Posterior cingulate gyrus (tissue), 11 donors: ENCODE data around the gene THAP6.
A peak's percentile ranks its signal among the peaks of the same experiment; 100 is the strongest.
"Not testable (repeated sequence)": the region's sequence is repeated elsewhere in the genome, so short reads cannot be mapped to it uniquely, and the experiment has no call there.

Experiments used
- DNase-seq, 10 donors: peaks; one replicate each; pipeline versions ENCODE4 v3.0.0 to v3.0.0-alpha.2; 2020 to 2021; ENCODE audit warnings: mixed read lengths in 3 of 10
- intact Hi-C: fragments of 100-400 bp; cut with DNase I; formaldehyde crosslinking; loops from one replicate; pipeline ENCODE4 v1.15.1; 2023

The THAP6 gene

GRCh38 chr4:75516144-75516543 is 1.9 kb downstream of the THAP6 start:
- intact Hi-C loops: no loop called here
- no peak for DNase-seq

DNA sequence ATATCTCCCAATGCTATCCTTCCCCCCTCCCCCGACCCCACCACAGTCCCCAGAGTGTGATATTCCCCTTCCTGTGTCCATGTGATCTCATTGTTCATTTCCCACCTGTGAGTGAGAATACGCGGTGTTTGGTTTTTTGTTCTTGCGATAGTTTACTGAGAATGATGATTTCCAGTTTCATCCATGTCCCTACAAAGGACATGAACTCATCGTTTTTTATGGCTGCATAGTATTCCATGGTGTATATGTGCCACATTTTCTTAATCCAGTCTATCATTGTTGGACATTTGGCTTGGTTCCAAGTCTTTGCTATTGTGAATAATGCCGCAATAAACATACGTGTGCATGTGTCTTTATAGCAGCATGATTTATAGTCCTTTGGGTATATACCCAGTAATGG is 5.2 kb downstream of the THAP6 start:
- DNase-seq, intact Hi-C loops: not testable (repeated sequence)

DNA sequence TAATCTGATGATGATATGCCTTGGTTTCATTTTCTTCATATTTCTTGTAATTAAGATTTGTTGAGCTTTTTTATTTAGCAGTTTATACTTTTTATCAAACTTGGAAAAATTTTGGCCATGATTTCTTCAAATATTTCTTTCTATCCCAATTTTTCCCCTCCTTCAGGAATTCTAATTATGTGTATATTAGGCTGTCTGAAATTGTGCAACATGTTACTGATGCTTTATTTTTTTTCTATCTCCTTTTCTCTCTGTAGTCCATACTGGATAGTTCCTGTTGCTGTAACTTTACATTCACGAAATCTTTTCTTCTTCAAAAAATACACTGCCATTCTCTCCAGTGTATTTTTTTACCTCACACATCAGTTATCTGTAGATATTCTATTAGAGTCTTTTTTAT is 10.8 kb downstream of the THAP6 start:
- intact Hi-C loops: no loop called here
- DNase-seq: no peak

- no peak for DNase-seq
- intact Hi-C loops: no loop called here
Measured at GRCh38 chr4:75525910-75526309, 11.6 kb downstream of the THAP6 start.

- intact Hi-C loops: no loop called here
- DNase-seq: no peak
Measured at GRCh38 chr4:75527482-75527881, 13.2 kb downstream of the THAP6 start.

DNA sequence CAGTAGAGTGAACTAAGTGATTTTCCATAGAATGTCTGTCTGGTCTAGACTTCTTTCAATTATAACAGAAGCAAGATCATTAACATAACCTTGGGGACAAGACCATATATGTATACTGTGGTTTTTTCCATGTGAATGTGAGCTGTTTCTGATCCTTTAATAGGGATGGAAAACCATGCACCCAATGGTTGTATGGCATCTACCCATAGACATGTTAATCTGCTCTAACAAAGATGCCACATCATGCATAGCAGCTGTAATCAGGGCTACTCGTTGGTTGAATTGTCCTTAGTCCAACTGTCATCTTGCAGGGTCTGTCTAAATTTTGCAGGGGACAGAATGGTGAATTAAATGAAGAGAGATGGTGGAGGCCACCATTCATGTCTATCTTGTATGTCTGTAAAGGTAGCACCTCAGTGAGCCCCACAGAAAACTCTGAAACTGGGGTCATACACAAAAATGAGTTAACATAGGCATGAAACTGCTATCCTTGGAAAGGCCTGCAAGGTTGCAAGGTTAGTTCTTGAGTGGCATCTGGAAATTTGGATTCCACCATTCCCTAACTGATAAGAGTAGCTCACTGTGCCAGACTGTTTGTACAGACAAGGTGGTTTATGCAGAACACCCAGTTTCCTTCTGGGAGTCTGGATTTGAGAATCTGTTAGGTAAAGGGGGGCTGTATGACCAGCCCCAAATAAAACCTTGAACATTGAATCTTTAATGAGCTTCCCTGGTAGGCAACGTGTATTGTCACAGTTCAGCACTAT is 16.5 kb downstream of the THAP6 start:
- intact Hi-C loops: no loop called here
- DNase-seq: no peak

GRCh38 chr4:75531536-75532143 is 17.4 kb downstream of the THAP6 start:
- DNase-seq, intact Hi-C loops: not testable (repeated sequence)

DNA sequence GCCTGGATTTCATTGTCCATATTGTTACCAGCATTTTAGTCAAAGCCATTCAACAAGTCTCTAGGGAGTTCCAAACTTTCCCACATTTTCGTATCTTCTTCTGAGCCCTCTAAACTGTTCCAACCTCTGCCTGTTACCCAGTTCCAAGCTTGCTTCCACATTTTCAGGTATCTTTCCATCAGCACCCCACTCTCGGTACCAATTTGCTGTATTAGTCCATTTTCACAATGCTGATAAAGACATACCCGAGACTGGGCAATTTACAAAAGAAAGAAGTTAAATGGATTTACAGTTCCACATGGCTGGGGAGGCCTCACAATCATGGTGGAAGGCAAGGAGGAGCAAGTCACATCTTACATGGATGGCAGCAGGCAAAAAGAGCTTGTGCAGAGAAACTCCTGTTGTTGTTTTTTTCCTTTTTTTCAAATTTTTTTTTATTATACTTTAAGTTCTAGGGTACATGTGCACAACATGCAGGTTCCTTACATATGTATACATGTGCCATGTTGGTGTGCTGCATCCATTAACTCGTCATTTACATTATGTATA is 19.1 kb downstream of the THAP6 start:
- intact Hi-C loops, DNase-seq: not testable (repeated sequence)

DNA sequence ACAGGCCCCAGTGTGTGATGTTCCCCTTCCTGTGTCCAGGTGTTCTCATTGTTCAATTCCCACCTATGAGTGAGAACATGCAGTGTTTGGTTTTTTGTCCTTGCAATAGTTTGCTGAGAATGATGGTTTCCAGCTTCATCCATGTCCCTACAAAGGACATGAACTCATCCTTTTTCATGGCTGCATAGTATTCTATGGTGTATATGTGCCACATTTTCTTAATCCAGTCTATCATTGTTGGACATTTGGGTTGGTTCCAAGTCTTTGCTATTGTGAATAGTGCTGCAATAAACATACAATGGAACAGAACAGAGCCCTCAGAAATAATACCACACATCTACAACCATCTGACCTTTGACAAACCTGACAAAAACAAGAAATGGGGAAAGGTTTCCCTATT is 19.7 kb downstream of the THAP6 start:
- intact Hi-C loops, DNase-seq: not testable (repeated sequence)

DNA sequence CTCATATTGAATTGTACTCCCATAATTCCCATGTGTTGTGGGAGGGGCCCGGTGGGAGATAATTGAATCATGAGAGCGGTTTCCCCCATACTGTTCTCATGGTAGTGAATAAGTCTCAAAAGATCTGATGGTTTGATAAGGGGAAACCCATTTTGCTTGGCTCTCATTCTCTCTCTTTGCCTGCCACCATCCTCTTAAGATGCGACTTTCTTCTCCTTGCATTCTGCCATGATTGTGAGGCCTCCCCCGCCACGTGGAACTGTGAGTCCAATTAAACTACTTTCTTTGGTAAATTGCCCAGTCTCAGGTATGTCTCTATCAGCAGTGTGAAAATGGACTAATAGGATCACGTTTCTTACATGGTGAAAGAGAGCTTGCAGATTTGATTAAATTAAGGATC is 23.0 kb downstream of the THAP6 start:
- DNase-seq, intact Hi-C loops: not testable (repeated sequence)

DNA sequence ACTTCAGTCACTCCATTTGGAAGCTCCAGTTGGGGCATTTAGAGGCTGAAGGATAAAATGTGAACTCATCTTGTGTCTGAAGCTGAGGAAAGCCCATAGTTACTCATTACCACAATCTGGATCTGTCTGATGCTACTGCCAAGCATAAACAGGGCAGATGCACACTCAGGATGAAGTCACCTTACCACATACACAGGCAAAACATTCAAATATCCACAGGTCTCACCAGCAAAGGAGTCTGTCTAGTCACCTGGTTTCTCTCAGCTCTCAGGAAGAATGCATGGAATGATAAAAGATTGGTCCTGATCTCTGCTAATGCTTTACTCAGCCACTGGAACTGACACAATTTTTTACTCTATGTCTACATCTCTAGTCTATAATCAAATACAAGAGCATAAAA is 28.6 kb downstream of the THAP6 start:
- DNase-seq: no peak
- intact Hi-C loops: no loop called here

DNA sequence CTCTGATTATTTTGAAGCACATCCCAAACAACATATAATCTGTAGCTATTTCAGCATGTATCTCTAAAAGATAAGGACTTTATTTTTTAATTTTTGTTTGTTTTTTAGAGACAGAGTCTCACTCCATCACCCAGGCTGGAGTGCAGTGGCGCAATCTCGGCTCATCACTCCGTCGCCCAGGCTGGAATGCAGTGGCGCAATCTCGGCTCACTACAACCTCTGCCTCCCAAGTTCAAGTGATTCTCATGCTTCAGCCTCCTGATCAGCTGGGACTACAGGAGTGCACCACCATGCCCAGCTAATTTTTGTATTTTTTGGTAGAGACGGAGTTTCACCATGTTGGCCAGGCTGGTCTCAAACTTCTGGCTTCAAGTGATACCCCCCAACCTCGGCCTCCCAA is 29.9 kb downstream of the THAP6 start:
- intact Hi-C loops, DNase-seq: not testable (repeated sequence)

- DNase-seq: no peak
- intact Hi-C loops: no loop called here
Measured at GRCh38 chr4:75544870-75545269, 30.6 kb downstream of the THAP6 start.

DNA sequence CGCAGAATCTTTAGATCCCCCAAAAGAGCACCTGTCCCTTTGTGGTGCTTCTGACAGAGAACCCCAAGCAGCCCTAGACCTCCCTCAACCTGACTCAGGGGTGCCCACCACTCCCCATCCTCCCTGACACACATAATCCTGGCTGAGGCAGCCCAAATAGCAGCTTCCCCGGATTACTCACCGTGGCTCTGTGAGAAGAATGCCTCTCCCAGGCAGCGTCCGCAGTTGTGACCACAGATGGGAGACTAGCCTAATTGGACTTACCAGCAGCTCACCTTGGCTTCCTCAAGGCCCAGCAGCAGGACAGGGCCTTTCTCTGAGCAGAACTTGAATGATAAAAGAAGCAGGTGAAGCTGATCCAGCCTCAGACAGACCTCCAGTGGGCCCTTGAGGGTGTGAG is 31.3 kb downstream of the THAP6 start:
- DNase-seq: no peak

GRCh38 chr4:75547647-75548387 is 33.5 kb downstream of the THAP6 start:
- intact Hi-C loops: no loop called here

More for the DNA sequence above, 31.3 kb downstream of the THAP6 start:
- intact Hi-C loops: no loop called here

DNA sequence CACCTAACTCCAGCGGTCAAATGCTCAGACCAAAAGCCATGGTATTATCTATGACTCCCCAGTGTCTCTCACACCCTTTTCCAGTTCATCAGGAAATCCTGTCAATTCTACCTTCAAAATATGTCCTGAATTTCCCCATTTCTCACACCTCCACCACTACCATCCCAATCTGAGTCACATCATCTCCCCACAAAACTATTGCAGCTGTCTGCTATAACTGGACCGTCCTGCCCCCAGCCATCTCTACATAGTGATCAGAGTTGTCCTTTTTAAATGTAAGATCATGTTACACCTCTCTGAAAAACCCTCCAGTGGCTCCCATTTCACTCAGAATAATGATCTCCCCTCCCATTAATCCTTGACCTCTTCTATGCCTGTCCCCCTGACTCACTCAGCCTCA is 34.7 kb downstream of the THAP6 start:
- intact Hi-C loops: no loop called here
- no peak for DNase-seq

More at GRCh38 chr4:75547647-75548387, 33.5 kb downstream of the THAP6 start:
- peak in 2 of 10 donors; percentile 35 to 82 for DNase-seq

- intact Hi-C loops: no loop called here
- no peak for DNase-seq
Measured at GRCh38 chr4:75552452-75552851, 38.2 kb downstream of the THAP6 start.

DNA sequence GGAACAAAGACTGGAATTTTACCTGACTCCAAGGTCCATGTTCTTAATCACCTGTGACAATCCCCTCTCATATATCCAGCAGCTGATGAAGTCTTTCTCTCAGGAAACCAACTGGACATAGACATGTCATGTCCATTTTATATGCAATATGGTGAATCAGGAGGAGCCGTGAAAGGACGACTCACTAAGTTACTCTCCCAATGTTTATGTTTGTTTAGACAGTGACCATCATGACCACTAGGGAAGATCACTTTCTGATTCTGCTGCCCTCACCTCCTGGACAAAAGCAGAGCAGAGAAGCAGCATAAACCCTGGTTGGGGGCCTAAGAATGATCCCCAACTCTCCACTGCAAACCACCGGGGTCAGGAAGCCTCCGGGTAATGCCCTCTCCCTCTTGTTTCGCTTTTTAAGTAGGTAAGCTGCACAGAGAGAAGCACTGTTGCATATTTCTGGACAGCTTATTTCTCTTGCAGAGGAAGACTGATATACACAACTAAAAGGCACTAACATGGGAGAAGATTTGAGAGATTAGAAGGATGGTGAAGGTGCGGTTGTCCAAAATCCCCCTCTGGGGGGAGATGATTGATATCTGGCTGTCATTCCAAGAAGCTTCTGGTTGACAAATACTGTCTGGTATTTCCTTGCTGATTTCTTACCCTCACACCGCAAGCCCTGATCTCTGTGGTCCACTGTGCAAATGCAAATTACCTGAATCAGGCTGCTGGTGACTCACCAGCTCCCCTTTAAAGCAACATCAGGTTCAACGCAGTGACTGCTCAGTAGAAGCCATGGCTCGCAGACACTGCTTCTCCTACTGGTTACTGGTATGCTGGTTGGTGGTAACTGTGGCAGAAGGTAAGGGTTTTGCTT is 41.3 kb downstream of the THAP6 start, which contains the start of gene ODAPH:
TSS of gene ODAPH (plus strand) at position 773 of the 871 bp plus-strand sequence. CDS start at position 790, 17 bp downstream.
- no peak for DNase-seq
- intact Hi-C loops: no loop called here

GRCh38 chr4:75557696-75558095 is 43.4 kb downstream of the THAP6 start:
- intact Hi-C loops: no loop called here
- no peak for DNase-seq

DNA sequence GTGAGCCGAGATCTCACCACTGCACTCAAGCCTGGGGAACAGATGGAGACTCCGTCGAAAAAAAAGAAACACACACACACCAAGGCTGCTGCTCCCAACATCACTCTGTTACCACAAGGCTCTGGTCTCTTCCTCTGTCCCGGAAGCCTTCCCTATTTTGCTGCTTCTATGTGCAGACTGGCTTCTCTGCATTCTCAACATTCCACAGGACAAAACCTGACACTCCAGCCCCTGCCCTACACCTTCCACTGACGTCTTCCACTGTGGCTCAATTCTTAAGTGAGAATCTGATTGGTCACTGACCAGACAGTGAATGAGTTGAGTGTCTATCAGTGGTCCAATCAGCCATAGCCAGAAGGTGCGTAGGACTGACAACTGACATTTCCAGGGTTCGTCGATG is 47.5 kb downstream of the THAP6 start:
- intact Hi-C loops: no loop called here
- DNase-seq: no peak
